PC-3 (cell line): ENCODE data around the gene HPN. TPM values are rescaled to one million over a fixed set of nuclear protein-coding genes. Genes with fewer than 3 reads are reported as not detected.
"Not testable (repeated sequence)": the region's sequence is repeated elsewhere in the genome, so short reads cannot be mapped to it uniquely, and the experiment has no call there.

Experiments
- ATAC-seq: fragments of 200-7000 bp; cut with Tn5 transposase; 2 replicates; pipeline ENCODE4 v1.9.1; 2020; ENCODE audit warnings: mild to moderate bottlenecking, moderate library complexity
- Bru-seq: library from RNA; stranded (reverse); fragments of 400-500 nt; gene quantifications from one replicate; lab custom pipeline; 2021; lab: Mats Ljungman, UMichigan
- BruChase-seq, 2 experiments: library from RNA; stranded (reverse); fragments of 400-500 nt; gene quantifications; one replicate each; lab custom pipeline; 2021; lab: Mats Ljungman, UMichigan
- BruUV-seq: library from RNA; stranded (reverse); fragments of 400-500 nt; replicated peaks from 2 replicates; lab custom pipeline; 2021; lab: Mats Ljungman, UMichigan
- CTCF ChIA-PET: fragments of 300-600 bp; sonication (Branson Sonifier 250); formaldehyde crosslinking; loops from one replicate; lab custom pipeline; 2022; ENCODE audit warnings: antibody characterized with exemption; lab: Charles Lee
- POLR2A ChIA-PET: fragments of 300-600 bp; sonication (Branson Sonifier 250); formaldehyde crosslinking; loops from one replicate; lab custom pipeline; 2022; ENCODE audit warnings: antibody characterized with exemption; ENCODE audit not compliant: unreplicated experiment; lab: Charles Lee
- DNase-seq: peaks from one replicate; pipeline ENCODE4 v3.0.0-alpha.2; 2015
- H2AFZ ChIP-seq: fragments of 300-600 bp; sonication (generic); 2 replicates; pipeline ENCODE4 v1.6.0; 2016; ENCODE audit warnings: antibody characterized with exemption, low read length
- H3F3A ChIP-seq: fragments of 300-600 bp; sonication (generic); one replicate; pipeline ENCODE4 v1.6.0; 2017; ENCODE audit warnings: antibody characterized with exemption, low read length, control low read depth, mild to moderate bottlenecking; ENCODE audit not compliant: unreplicated experiment
- H3K27ac ChIP-seq: fragments of 300-600 bp; sonication (generic); 2 replicates; pipeline ENCODE4 v1.5.1; 2016; ENCODE audit warnings: mild to moderate bottlenecking, low read length
- H3K27me3 ChIP-seq: fragments of 300-600 bp; sonication (generic); 2 replicates; pipeline ENCODE4 v1.6.1; 2016; ENCODE audit warnings: low read length, mixed read lengths
- H3K36me3 ChIP-seq: fragments of 300-600 bp; sonication (generic); 2 replicates; pipeline ENCODE4 v1.6.1; 2016; ENCODE audit warnings: low read depth, mixed run types, low read length, mixed read lengths
- H3K4me1 ChIP-seq: fragments of 300-600 bp; sonication (generic); 2 replicates; pipeline ENCODE4 v1.5.1; 2016; ENCODE audit warnings: low read length; ENCODE audit not compliant: insufficient read depth
- H3K4me2 ChIP-seq: fragments of 300-600 bp; sonication (generic); 2 replicates; pipeline ENCODE4 v1.6.0; 2016; ENCODE audit warnings: low read length
- H3K4me3 ChIP-seq: fragments of 300-600 bp; sonication (generic); 2 replicates; pipeline ENCODE4 v1.5.1; 2016; ENCODE audit warnings: mild to moderate bottlenecking, low read length, mixed read lengths
- H3K79me2 ChIP-seq: fragments of 300-600 bp; sonication (generic); 2 replicates; pipeline ENCODE4 v1.6.1; 2017; ENCODE audit warnings: low read length, mixed read lengths
- H3K9ac ChIP-seq: fragments of 300-600 bp; sonication (generic); 2 replicates; pipeline ENCODE4 v1.6.0; 2016; ENCODE audit warnings: mild to moderate bottlenecking, low read length
- H3K9me2 ChIP-seq: fragments of 300-600 bp; sonication (generic); replicated peaks from 2 replicates; pipeline ENCODE4 v1.6.1; 2016; ENCODE audit warnings: mixed run types, low read length, mixed read lengths
- H3K9me3 ChIP-seq: fragments of 300-600 bp; sonication (generic); 2 replicates; pipeline ENCODE4 v1.6.1; 2016; ENCODE audit warnings: low read length, mixed read lengths
- H4K20me1 ChIP-seq: fragments of 300-600 bp; sonication (generic); 2 replicates; pipeline ENCODE4 v1.6.1; 2016; ENCODE audit warnings: low read length, mixed read lengths
- CTCF ChIP-seq: fragments of 300-600 bp; sonication (generic); conservative IDR thresholded peaks from 2 replicates; pipeline ENCODE4 v1.5.1; 2017; ENCODE audit warnings: antibody characterized with exemption, low read depth, mild to moderate bottlenecking, low read length
- EZH2 ChIP-seq: fragments of 300-600 bp; sonication (generic); IDR thresholded peaks from one replicate; pipeline ENCODE4 v1.6.1; 2017; ENCODE audit warnings: antibody characterized with exemption, mild to moderate bottlenecking, low read length; ENCODE audit not compliant: unreplicated experiment
- EZH2phosphoT487 ChIP-seq: fragments of 300-600 bp; sonication (generic); IDR thresholded peaks from 2 replicates; pipeline ENCODE4 v1.6.1; 2018; ENCODE audit warnings: mild to moderate bottlenecking, antibody characterized with exemption, low read length, borderline replicate concordance
- intact Hi-C: fragments of 100-400 bp; cut with micrococcal nuclease; formaldehyde crosslinking; loops from 2 replicates; pipeline ENCODE4 v1.9.0; 2023
- long read RNA-seq: library from polyadenylated mRNA; unstranded; transcript quantifications from one replicate; pipeline ENCODE4 v2.0.0, GENCODE V29; 2021; ENCODE audit not compliant: unreplicated experiment
- total RNA-seq: library from RNA; depleted of rRNA; stranded (reverse); fragments of >200 nt; gene quantifications from 2 replicates; pipeline ENCODE4 v1.2.3, GENCODE V29; 2014; rRNA removed

The HPN gene
- total RNA-seq (0.18 TPM in 1 of 2 replicates, not detected in the other), Bru-seq, nascent RNA (percentile 13 among the genes with signal in this experiment), BruChase-seq, experiment 1, labeled RNA remaining after a 6-hour chase (percentile 15 among the genes with signal in this experiment), BruChase-seq, experiment 2, labeled RNA remaining after a 2-hour chase (percentile 11 among the genes with signal in this experiment)
- long read RNA-seq: 0 reads

- Histone ChIP-seq H3K27me3 (no peaks in the 10 kb centered on the region), H3K9me2 (no peaks in the 10 kb centered on the region), H3K4me3 (peak within 1 kb of the TSS; percentile 44; the same call in 1 of the 2 replicates), H3K4me2 (peak within 1 kb of the TSS; percentile 69), H3F3A (no peaks in the 10 kb centered on the region), H4K20me1 (no peaks in the 10 kb centered on the region), H2AFZ (peak within 1 kb of the TSS; percentile 61), H3K9ac (no peak within 1 kb of the TSS), H3K36me3 (no peaks in the 10 kb centered on the region), H3K4me1 (peaks cover 9% of the 10 kb centered on the region; the same call in 1 of the 2 replicates), H3K27ac (no peak within 1 kb of the TSS), H3K9me3 (no peaks in the 10 kb centered on the region), H3K79me2 (no peaks in the 10 kb centered on the region)
- no peak for ATAC-seq
- no TSS peak for BruUV-seq
- intact Hi-C loops: no loop called here
- ChIA-PET POLR2A (no interaction called here), CTCF (no interaction called here)
- TF ChIP-seq EZH2 (no peak), EZH2phosphoT487 (no peak), CTCF (no peak)
- DNase-seq: no peak
These were observed at the start of gene HPN for GRCh38 chr19:35041548-35042055. Gene HPN, plus strand, starts transcription at chr19:35041721. Its CDS starts 786 bp downstream, at chr19:35042507.

- POLR2A ChIA-PET, H3K9me2 ChIP-seq, H3K4me2 ChIP-seq, H3K9ac ChIP-seq, H4K20me1 ChIP-seq, H3K4me3 ChIP-seq, H3K79me2 ChIP-seq, H3K9me3 ChIP-seq, intact Hi-C loops, H3K27me3 ChIP-seq, H3K27ac ChIP-seq, ATAC-seq, H3F3A ChIP-seq, BruUV-seq, CTCF ChIA-PET, H3K36me3 ChIP-seq, H2AFZ ChIP-seq, DNase-seq: not testable (repeated sequence)
- peaks cover 13% of the 10 kb centered on the region for H3K4me1 ChIP-seq
These were observed 48.9 kb upstream of the HPN start for GRCh38 chr19:34992582-34992981.

- DNase-seq (no peak), ATAC-seq (no peak)
- H3K36me3 ChIP-seq: no peaks in the 10 kb centered on the region
- no peaks in the 10 kb centered on the region for H3K9me3 ChIP-seq
- H2AFZ ChIP-seq: no peak overlapping the region
- no peaks in the 10 kb centered on the region for H3K9me2 ChIP-seq
- no TSS peak for BruUV-seq
- no peaks in the 10 kb centered on the region for H3F3A ChIP-seq
- H3K27me3 ChIP-seq: no peaks in the 10 kb centered on the region
- H4K20me1 ChIP-seq: no peaks in the 10 kb centered on the region
- H3K4me1 ChIP-seq: peaks cover 15% of the 10 kb centered on the region
- H3K4me2 ChIP-seq: peak overlapping the region; percentile 53; the same call in 1 of the 2 replicates
- H3K4me3 ChIP-seq: no peak overlapping the region
- intact Hi-C loops: no loop called here
- no peak overlapping the region for H3K27ac ChIP-seq
- no peak overlapping the region for H3K9ac ChIP-seq
- no peak for TF ChIP-seq EZH2
- no peak for TF ChIP-seq EZH2phosphoT487
- TF ChIP-seq CTCF: no peak
- ChIA-PET POLR2A (no interaction called here), CTCF (no interaction called here)
- no peaks in the 10 kb centered on the region for H3K79me2 ChIP-seq
These were observed 47.3 kb upstream of the HPN start for GRCh38 chr19:34994286-34994642.
